ENCODE data around the gene PIANP.

GRCh38 chr12:6676962-6677361 is 23.7 kb downstream of the PIANP start:
- TF ChIP-seq CTCF (IDR thresholded peaks at IDR 0.05; ENCODE audit: low read depth, low read length, poor library complexity, severe bottlenecking) (no peak), EZH2phosphoT487 (IDR thresholded peaks at IDR 0.05; ENCODE audit: borderline replicate concordance, low read length) (no peak)
